ENCODE results near the gene CHCHD3. TPM values are rescaled to one million over a fixed set of nuclear protein-coding genes. Genes with fewer than 3 reads are reported as not detected.

The CHCHD3 gene
- total and polyA plus RNA-seq, 2 donors from 2014 or later = 53.9 to 77.3 TPM

DNA sequence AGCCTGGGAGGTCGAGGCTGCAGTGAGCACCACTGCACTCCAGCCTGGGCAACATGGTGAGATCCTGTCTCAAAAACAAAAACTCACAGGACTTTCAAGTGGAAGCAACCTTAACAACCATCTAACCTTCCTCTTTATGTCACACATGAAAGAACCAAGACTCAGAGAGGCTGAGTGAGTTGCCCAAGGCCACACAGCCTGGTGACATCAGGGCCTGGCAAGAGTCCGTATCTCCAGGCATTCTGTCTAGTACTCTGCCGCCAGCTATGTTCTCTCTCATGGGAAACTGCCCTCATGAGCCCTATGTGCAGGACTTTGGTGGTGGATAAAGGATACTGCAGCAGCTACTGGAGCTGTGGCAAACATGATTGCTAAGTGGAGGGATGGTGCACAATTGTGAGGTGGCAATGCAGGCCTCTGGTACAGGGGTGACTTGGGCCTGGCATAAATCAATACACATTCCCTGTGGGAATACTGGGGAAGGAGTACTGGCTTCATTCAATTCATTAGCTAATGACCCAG is 10.1 kb upstream of the CHCHD3 start:
- H3K9ac ChIP-seq (ENCODE audit: low read length in 3 of 3) = no peak overlapping the region
- no peak overlapping the region for H3K27ac ChIP-seq (ENCODE audit: low read depth in 2 of 2, low read length in 2 of 2)
- intact Hi-C loops (cut with DNase I) = no loop called here
- H3K27me3 ChIP-seq (ENCODE audit: control insufficient read depth, insufficient read depth, low read length) = no peaks in the 10 kb centered on the region
- FAIRE-seq (no peak), DNase-seq (no peak)
- TF ChIP-seq, protein P1, sequence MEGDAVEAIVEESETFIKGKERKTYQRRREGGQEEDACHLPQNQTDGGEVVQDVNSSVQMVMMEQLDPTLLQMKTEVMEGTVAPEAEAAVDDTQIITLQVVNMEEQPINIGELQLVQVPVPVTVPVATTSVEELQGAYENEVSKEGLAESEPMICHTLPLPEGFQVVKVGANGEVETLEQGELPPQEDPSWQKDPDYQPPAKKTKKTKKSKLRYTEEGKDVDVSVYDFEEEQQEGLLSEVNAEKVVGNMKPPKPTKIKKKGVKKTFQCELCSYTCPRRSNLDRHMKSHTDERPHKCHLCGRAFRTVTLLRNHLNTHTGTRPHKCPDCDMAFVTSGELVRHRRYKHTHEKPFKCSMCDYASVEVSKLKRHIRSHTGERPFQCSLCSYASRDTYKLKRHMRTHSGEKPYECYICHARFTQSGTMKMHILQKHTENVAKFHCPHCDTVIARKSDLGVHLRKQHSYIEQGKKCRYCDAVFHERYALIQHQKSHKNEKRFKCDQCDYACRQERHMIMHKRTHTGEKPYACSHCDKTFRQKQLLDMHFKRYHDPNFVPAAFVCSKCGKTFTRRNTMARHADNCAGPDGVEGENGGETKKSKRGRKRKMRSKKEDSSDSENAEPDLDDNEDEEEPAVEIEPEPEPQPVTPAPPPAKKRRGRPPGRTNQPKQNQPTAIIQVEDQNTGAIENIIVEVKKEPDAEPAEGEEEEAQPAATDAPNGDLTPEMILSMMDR (IDR thresholded peaks at IDR 0.05; ENCODE audit: borderline replicate concordance, extremely low read depth, insufficient read depth) = no peak
- no peak overlapping the region for H3K4me3 ChIP-seq (ENCODE audit: low read length in 3 of 3)
- no peaks in the 10 kb centered on the region for H3K9me3 ChIP-seq (ENCODE audit: control insufficient read depth in 2 of 3, insufficient read depth in 1 of 3, low read length in 3 of 3)
- no peaks in the 10 kb centered on the region for H3K36me3 ChIP-seq (ENCODE audit: control insufficient read depth in 2 of 3, insufficient read depth in 3 of 3, low read length in 3 of 3)
- no peaks in the 10 kb centered on the region for H3K4me1 ChIP-seq (ENCODE audit: control insufficient read depth in 2 of 3, insufficient read depth in 2 of 3, low read depth in 1 of 3, low read length in 3 of 3)

DNA sequence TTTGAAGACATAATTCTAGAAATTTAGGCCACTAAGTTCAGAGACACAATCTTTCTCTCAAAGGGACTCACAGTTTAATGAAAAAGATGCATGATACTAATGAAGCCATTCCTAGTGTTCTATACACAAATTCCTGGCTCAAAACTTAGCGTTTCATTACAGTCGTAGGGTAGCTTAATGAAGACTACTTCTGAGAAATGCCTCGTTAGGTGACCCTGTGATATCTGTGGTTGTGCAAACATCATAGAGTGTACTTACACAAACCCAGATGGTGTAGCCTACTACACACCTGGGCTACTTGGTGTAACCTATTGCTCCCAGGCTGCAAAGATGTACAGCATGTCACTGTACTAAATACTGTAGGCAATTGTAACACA is 488 bp upstream of the CHCHD3 start:
- no peak overlapping the region for H3K9ac ChIP-seq (ENCODE audit: low read length in 3 of 3)
- intact Hi-C loops (cut with DNase I) = no loop called here
- H3K27me3 ChIP-seq (ENCODE audit: control insufficient read depth, insufficient read depth, low read length) = no peaks in the 10 kb centered on the region
- FAIRE-seq (no peak), DNase-seq (no peak)
- H3K9me3 ChIP-seq (ENCODE audit: control insufficient read depth in 2 of 3, insufficient read depth in 1 of 3, low read length in 3 of 3) = no peaks in the 10 kb centered on the region
- TF ChIP-seq, protein P1 (IDR thresholded peaks at IDR 0.05; ENCODE audit: borderline replicate concordance, extremely low read depth, insufficient read depth) = no peak
- peak overlapping the region in 2 of 3 donors; percentile 17 to 43 for H3K4me3 ChIP-seq (ENCODE audit: low read length in 3 of 3)
- H3K36me3 ChIP-seq (ENCODE audit: control insufficient read depth in 2 of 3, insufficient read depth in 3 of 3, low read length in 3 of 3) = no peaks in the 10 kb centered on the region
- H3K27ac ChIP-seq (ENCODE audit: low read depth in 2 of 2, low read length in 2 of 2) = no peak overlapping the region
- peaks cover 0 to 7% (median 5%) of the 10 kb centered on the region in 3 donors for H3K4me1 ChIP-seq (ENCODE audit: control insufficient read depth in 2 of 3, insufficient read depth in 2 of 3, low read depth in 1 of 3, low read length in 3 of 3)

DNA sequence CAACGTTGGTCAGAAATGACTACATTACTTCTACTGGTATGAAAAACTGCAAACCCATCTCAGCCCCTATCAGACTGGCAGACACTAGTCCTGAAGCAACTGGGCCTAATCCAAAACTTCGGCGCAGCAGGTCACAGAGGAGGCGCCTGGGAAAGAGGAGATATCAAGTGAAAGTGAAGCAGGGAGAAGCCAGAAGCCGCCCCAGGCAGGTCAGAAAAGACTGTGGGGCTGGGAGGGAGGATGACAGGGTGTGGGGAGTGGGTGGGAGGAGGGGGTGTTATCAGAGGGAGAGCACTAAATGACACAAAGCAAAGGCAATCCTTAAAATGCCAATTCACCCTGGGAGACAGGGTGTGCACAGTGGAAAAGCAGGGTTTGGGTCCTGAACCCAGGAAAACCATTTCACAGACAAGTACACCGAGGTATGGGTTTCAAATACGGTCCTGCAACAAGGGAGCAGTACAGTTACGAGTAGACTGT is 731 bp downstream of the CHCHD3 start:
- Histone ChIP-seq H3K27ac (ENCODE audit: low read depth in 2 of 2, low read length in 2 of 2) (peak overlapping the region; percentile 76 to 89), H3K4me3 (ENCODE audit: low read length in 3 of 3) (peak overlapping the region; percentile 66 to 95 (median 92)), H3K27me3 (ENCODE audit: control insufficient read depth, insufficient read depth, low read length) (no peaks in the 10 kb centered on the region), H3K9ac (ENCODE audit: low read length in 3 of 3) (peak overlapping the region; percentile 50 to 93 (median 71)), H3K9me3 (ENCODE audit: control insufficient read depth in 2 of 3, insufficient read depth in 1 of 3, low read length in 3 of 3) (no peaks in the 10 kb centered on the region), H3K36me3 (ENCODE audit: control insufficient read depth in 2 of 3, insufficient read depth in 3 of 3, low read length in 3 of 3) (no peaks in the 10 kb centered on the region), H3K4me1 (ENCODE audit: control insufficient read depth in 2 of 3, insufficient read depth in 2 of 3, low read depth in 1 of 3, low read length in 3 of 3) (peaks cover 0 to 7% (median 5%) of the 10 kb centered on the region in 3 donors)
- DNase-seq (peak in 3 of 5 donors; percentile 10 to 46 (median 20)), FAIRE-seq (no peak)
- TF ChIP-seq, protein P1 (IDR thresholded peaks at IDR 0.05; ENCODE audit: borderline replicate concordance, extremely low read depth, insufficient read depth) = no peak
- intact Hi-C loops (cut with DNase I) = no loop called here

DNA sequence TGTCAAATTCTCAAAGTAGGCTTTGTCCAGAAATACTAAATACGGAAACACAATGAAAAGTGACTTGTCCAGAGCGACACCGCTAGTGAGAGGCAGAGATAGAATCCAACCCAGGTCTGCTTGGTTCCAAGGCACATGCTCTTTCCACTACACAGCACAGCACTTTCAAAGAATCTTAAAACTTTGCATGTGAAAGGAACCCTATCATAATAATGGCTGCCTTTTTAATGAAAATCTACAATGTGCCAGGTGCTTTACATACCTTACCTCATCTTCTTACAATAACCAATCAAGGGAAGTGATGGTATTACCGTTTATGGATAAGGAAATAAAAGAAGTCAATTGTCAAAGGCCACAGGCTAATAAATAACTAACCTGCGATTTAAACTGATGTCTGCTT is 2.6 kb downstream of the CHCHD3 start:
- FAIRE-seq (no peak), DNase-seq (no peak)
- Histone ChIP-seq H3K27ac (ENCODE audit: low read depth in 2 of 2, low read length in 2 of 2) (no peak overlapping the region), H3K4me1 (ENCODE audit: control insufficient read depth in 2 of 3, insufficient read depth in 2 of 3, low read depth in 1 of 3, low read length in 3 of 3) (peaks cover 0 to 7% (median 5%) of the 10 kb centered on the region in 3 donors), H3K9me3 (ENCODE audit: control insufficient read depth in 2 of 3, insufficient read depth in 1 of 3, low read length in 3 of 3) (no peaks in the 10 kb centered on the region), H3K36me3 (ENCODE audit: control insufficient read depth in 2 of 3, insufficient read depth in 3 of 3, low read length in 3 of 3) (no peaks in the 10 kb centered on the region), H3K27me3 (ENCODE audit: control insufficient read depth, insufficient read depth, low read length) (no peaks in the 10 kb centered on the region), H3K4me3 (ENCODE audit: low read length in 3 of 3) (no peak overlapping the region), H3K9ac (ENCODE audit: low read length in 3 of 3) (no peak overlapping the region)
- TF ChIP-seq, protein P1 (IDR thresholded peaks at IDR 0.05; ENCODE audit: borderline replicate concordance, extremely low read depth, insufficient read depth) = no peak
- intact Hi-C loops (cut with DNase I) = no loop called here

All from kidney (tissue), 14 donors.